GM12878 (cell line): ENCODE results near the gene KCNA2.

Experiments
- HDAC2 ChIP-seq: fragments of 200-600 bp; sonication (generic); IDR thresholded peaks from 2 replicates; pipeline ENCODE4 v1.6.1; 2017
- MXI1 ChIP-seq: fragments of 150-350 bp; IDR thresholded peaks from 2 replicates; pipeline ENCODE4 v1.6.1; 2011; ENCODE audit warnings: low read depth, mild to moderate bottlenecking, inconsistent platforms, low read length, improper control_type of control experiment
- SIN3A ChIP-seq: IDR thresholded peaks from 2 replicates; pipeline ENCODE4 v1.6.1; 2012; ENCODE audit warnings: low read depth, low read length, improper control_type of control experiment
- TARDBP ChIP-seq: IDR thresholded peaks from 2 replicates; pipeline ENCODE4 v1.6.1; 2016; ENCODE audit warnings: borderline replicate concordance
- ZZZ3 ChIP-seq: IDR thresholded peaks from 2 replicates; pipeline ENCODE4 v1.6.1; 2011; ENCODE audit warnings: low read depth; ENCODE audit not compliant: control insufficient read depth, insufficient read length
- TF ChIP-seq, protein P1 (sequence below), 3 experiments: IDR thresholded peaks in 2 of 3; conservative IDR thresholded peaks in 1 of 3; 2 replicates each; pipeline ENCODE4 v1.5.1; 2011; ENCODE audit warnings: low read depth in 3 of 3, low read length in 3 of 3, mild to moderate bottlenecking in 3 of 3, control low read depth in 2 of 3, moderate library complexity in 2 of 3, inconsistent platforms in 1 of 3, mixed read lengths in 1 of 3; ENCODE audit not compliant: control insufficient read depth in 2 of 3, insufficient read depth in 1 of 3; ENCODE audit errors: extremely low read depth in 1 of 3
- TF ChIP-seq, protein P2 (sequence below): IDR thresholded peaks from 2 replicates; pipeline ENCODE4 v1.6.1; 2012; ENCODE audit warnings: low read depth, low read length, improper control_type of control experiment
- TF ChIP-seq, protein P3 (sequence below): IDR thresholded peaks from 2 replicates; pipeline ENCODE4 v1.6.1; 2012; ENCODE audit warnings: low read length, inconsistent platforms

DNA sequence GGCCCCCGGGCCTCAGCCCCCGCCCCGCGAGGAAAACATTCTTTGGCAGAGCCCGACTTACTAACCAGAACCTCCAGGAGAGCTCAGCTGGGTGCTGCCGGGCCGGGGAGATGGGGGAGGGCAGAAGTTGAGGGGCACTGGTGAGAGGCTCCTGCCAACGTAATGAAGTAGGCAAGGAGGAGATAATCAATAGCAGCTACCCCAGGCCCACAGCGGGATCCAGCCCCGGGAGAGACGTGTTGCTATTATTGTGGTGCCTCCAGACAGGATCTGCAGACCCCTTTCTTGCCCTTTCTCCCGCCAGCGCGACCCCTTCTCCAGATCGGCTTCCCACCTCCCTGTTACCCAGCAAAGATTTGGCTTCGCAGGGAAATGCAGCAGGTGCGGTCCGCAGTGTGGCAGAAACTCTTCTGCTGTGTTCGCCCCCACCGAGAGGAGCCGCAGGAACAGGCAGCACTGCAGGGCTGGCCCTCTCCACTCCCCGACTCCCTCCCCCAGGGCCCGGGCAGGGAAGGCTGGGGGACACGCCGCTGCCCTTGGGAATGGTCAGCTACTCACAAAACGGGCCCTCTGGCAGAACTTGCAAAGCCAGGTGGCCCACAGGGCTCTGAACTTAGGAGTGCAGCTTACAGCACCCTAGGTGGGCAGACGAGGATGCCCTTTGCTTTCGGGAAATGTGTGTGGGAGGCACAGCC lies 1.5 kb upstream of the KCNA2 start:
- no peak for TF ChIP-seq MXI1
- TF ChIP-seq, protein P1, sequence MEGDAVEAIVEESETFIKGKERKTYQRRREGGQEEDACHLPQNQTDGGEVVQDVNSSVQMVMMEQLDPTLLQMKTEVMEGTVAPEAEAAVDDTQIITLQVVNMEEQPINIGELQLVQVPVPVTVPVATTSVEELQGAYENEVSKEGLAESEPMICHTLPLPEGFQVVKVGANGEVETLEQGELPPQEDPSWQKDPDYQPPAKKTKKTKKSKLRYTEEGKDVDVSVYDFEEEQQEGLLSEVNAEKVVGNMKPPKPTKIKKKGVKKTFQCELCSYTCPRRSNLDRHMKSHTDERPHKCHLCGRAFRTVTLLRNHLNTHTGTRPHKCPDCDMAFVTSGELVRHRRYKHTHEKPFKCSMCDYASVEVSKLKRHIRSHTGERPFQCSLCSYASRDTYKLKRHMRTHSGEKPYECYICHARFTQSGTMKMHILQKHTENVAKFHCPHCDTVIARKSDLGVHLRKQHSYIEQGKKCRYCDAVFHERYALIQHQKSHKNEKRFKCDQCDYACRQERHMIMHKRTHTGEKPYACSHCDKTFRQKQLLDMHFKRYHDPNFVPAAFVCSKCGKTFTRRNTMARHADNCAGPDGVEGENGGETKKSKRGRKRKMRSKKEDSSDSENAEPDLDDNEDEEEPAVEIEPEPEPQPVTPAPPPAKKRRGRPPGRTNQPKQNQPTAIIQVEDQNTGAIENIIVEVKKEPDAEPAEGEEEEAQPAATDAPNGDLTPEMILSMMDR (IDR thresholded peaks at IDR 0.05 in 2 of 3, conservative IDR thresholded peaks at IDR 0.05 in 1 of 3; ENCODE audit: control insufficient read depth in 2 of 3, extremely low read depth in 1 of 3, insufficient read depth in 1 of 3, low read depth in 3 of 3, low read length in 3 of 3): no peak
- no peak for TF ChIP-seq ZZZ3
- TF ChIP-seq, protein P2, sequence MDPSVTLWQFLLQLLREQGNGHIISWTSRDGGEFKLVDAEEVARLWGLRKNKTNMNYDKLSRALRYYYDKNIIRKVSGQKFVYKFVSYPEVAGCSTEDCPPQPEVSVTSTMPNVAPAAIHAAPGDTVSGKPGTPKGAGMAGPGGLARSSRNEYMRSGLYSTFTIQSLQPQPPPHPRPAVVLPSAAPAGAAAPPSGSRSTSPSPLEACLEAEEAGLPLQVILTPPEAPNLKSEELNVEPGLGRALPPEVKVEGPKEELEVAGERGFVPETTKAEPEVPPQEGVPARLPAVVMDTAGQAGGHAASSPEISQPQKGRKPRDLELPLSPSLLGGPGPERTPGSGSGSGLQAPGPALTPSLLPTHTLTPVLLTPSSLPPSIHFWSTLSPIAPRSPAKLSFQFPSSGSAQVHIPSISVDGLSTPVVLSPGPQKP: no peak
- TF ChIP-seq, protein P3, sequence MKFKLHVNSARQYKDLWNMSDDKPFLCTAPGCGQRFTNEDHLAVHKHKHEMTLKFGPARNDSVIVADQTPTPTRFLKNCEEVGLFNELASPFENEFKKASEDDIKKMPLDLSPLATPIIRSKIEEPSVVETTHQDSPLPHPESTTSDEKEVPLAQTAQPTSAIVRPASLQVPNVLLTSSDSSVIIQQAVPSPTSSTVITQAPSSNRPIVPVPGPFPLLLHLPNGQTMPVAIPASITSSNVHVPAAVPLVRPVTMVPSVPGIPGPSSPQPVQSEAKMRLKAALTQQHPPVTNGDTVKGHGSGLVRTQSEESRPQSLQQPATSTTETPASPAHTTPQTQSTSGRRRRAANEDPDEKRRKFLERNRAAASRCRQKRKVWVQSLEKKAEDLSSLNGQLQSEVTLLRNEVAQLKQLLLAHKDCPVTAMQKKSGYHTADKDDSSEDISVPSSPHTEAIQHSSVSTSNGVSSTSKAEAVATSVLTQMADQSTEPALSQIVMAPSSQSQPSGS: no peak
- no peak for TF ChIP-seq HDAC2
- TF ChIP-seq TARDBP: no peak
- no peak for TF ChIP-seq SIN3A
